Measurements from ENCODE around the gene TESK2.
A peak's percentile ranks its signal among the peaks of the same experiment; 100 is the strongest.

TESK2 gene

DNA sequence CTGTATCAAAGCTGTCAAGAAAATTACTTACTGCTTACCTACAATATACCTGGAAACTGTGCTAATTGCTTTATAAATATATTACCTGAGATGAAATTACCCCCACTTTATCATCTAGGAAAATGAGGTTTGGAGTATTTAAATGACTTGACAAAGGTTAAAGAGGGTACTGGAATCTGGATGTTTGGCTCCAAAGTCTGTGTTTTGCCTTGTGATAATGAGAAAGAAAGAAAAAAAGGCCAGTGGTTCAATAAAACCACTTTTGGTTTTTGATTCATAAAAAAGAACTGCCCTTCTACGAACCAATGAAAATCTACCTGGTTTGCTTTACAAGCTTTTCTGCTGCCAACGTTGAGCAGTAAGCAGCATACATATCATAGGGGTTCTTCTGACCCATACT, 89.4 kb downstream of the TESK2 start:
- DNase-seq (ENCODE audit: low spot score), result no peak
- TF ChIP-seq CTCF (IDR thresholded peaks at IDR 0.05; ENCODE audit: borderline replicate concordance, control extremely low read depth, extremely low read depth, insufficient read depth, missing control alignments), result no peak
- in situ Hi-C loops (cut with MboI; ENCODE audit: low sequenced_read_pairs, unreplicated experiment), result no loop called here

- in situ Hi-C loops (cut with MboI; ENCODE audit: low sequenced_read_pairs, unreplicated experiment), result no loop called here
Measured at GRCh38 chr1:45400049-45400448, 90.9 kb downstream of the TESK2 start.

DNA sequence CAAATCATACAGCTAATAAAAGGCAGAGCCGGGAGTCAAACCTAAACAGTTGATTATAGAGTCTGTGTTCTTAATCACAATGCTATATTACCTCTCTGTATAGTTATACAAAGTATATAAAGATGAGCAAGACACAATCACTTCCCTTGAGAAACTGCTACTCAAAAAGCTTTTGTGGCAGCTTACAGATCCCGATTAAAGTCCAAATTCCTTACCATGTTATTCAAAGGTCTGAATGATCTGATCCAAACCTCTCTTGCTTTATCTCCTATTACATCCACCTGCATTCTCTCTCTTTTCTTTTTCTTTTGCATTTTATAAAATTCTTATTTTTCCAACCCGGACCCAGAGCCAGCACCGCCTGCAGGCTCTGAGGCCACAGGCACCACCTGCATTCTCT, 93.7 kb downstream of the TESK2 start:
- no peak for DNase-seq (ENCODE audit: low spot score)
- in situ Hi-C loops (cut with MboI; ENCODE audit: low sequenced_read_pairs, unreplicated experiment), result no loop called here
- TF ChIP-seq CTCF (IDR thresholded peaks at IDR 0.05; ENCODE audit: borderline replicate concordance, control extremely low read depth, extremely low read depth, insufficient read depth, missing control alignments), result no peak

More at GRCh38 chr1:45400049-45400448, 90.9 kb downstream of the TESK2 start:
- TF ChIP-seq CTCF (IDR thresholded peaks at IDR 0.05; ENCODE audit: borderline replicate concordance, control extremely low read depth, extremely low read depth, insufficient read depth, missing control alignments), result no peak
- DNase-seq (ENCODE audit: low spot score), result no peak

GRCh38 chr1:45395582-45395981, 95.4 kb downstream of the TESK2 start:
- in situ Hi-C loops (cut with MboI; ENCODE audit: low sequenced_read_pairs, unreplicated experiment), result no loop called here
- no peak for DNase-seq (ENCODE audit: low spot score)
- no peak for TF ChIP-seq CTCF (IDR thresholded peaks at IDR 0.05; ENCODE audit: borderline replicate concordance, control extremely low read depth, extremely low read depth, insufficient read depth, missing control alignments)

DNA sequence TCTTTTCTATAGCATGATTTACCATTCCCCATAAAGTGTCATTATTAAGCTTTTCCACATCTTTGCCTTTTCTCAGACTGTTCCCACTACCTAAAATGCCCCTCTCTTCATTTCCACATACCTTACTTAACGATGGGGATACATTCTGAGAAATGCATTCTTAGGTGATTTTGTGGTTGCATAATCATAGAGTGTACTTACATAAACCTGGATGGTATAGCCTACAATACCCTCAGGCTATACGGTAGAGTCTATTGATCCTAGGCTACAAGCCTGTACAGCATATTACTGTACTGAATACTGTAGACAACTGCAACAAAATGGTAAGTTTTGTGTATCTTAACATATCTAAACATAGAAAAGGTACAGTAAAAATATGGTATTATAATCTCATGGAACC, 95.9 kb downstream of the TESK2 start:
- no peak for DNase-seq (ENCODE audit: low spot score)
- no peak for TF ChIP-seq CTCF (IDR thresholded peaks at IDR 0.05; ENCODE audit: borderline replicate concordance, control extremely low read depth, extremely low read depth, insufficient read depth, missing control alignments)
- in situ Hi-C loops (cut with MboI; ENCODE audit: low sequenced_read_pairs, unreplicated experiment), result no loop called here

GRCh38 chr1:45394342-45394741, 96.6 kb downstream of the TESK2 start:
- peak; percentile 49 for DNase-seq (ENCODE audit: low spot score)

More at GRCh38 chr1:45394342-45394741, 96.6 kb downstream of the TESK2 start:
- no peak for TF ChIP-seq CTCF (IDR thresholded peaks at IDR 0.05; ENCODE audit: borderline replicate concordance, control extremely low read depth, extremely low read depth, insufficient read depth, missing control alignments)
- in situ Hi-C loops (cut with MboI; ENCODE audit: low sequenced_read_pairs, unreplicated experiment), result no loop called here
